Measurements from ENCODE around the gene RGS17.

- TF ChIP-seq, protein P1, sequence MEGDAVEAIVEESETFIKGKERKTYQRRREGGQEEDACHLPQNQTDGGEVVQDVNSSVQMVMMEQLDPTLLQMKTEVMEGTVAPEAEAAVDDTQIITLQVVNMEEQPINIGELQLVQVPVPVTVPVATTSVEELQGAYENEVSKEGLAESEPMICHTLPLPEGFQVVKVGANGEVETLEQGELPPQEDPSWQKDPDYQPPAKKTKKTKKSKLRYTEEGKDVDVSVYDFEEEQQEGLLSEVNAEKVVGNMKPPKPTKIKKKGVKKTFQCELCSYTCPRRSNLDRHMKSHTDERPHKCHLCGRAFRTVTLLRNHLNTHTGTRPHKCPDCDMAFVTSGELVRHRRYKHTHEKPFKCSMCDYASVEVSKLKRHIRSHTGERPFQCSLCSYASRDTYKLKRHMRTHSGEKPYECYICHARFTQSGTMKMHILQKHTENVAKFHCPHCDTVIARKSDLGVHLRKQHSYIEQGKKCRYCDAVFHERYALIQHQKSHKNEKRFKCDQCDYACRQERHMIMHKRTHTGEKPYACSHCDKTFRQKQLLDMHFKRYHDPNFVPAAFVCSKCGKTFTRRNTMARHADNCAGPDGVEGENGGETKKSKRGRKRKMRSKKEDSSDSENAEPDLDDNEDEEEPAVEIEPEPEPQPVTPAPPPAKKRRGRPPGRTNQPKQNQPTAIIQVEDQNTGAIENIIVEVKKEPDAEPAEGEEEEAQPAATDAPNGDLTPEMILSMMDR (conservative IDR thresholded peaks at IDR 0.05): no peak
- no peak for TF ChIP-seq EZH2 (IDR thresholded peaks at IDR 0.05; ENCODE audit: low read depth)
Observed at GRCh38 chr6:153081914-153082313, 49.2 kb downstream of the RGS17 start.
